A549 (cell line): Measurements from ENCODE around the gene FAM124B. TPM values are rescaled to one million over a fixed set of nuclear protein-coding genes. Genes with fewer than 3 reads are reported as not detected.

ENCODE experiments used
- ATAC-seq, 2 experiments: fragments of 200-7000 bp in 1 of 2; fragments of >200 bp in 1 of 2; cut with Nextera tagmentation in 1 of 2; cut with Tn5 transposase in 1 of 2; 3 replicates each; pipeline versions ENCODE4 v1.8.0 to v1.9.1; 2018 to 2020; ENCODE audit warnings: mild to moderate bottlenecking in 1 of 2, moderate library complexity in 1 of 2
- CTCF ChIA-PET: fragments of 300-600 bp; sonication (Branson Sonifier 250); formaldehyde crosslinking; extraction: SDS; loops from one replicate; lab custom pipeline; 2021; ENCODE audit warnings: antibody characterized with exemption, inconsistent platforms; lab: Yijun Ruan, JAX
- POLR2A ChIA-PET: fragments of 350-600 bp; formaldehyde crosslinking; extraction: SDS; loops from one replicate; lab custom pipeline; 2021; ENCODE audit warnings: antibody characterized with exemption, inconsistent platforms; lab: Yijun Ruan, JAX
- DNase-seq, 2 experiments: peaks; one replicate each; pipeline versions ENCODE4 v3.0.0 to v3.0.0-alpha.2; 2011 to 2016; ENCODE audit warnings: low read depth in 1 of 2, low spot score in 1 of 2
- FAIRE-seq: peaks from 2 replicates; lab custom pipeline; 2011; peaks lifted over from hg19 to GRCh38; lab: Jason Lieb, UNC
- H3K27ac ChIP-seq, 2 experiments: fragments of >200 bp; sonication (Bioruptor Twin); formaldehyde crosslinking; 3 replicates each; pipeline ENCODE4 v1.5.1; 2016 to 2017
- H3K4me1 ChIP-seq: fragments of >200 bp; sonication (Bioruptor Twin); formaldehyde crosslinking; 3 replicates; pipeline ENCODE4 v1.6.1; 2016
- H3K4me2 ChIP-seq: fragments of >200 bp; sonication (Bioruptor Twin); formaldehyde crosslinking; 3 replicates; pipeline ENCODE4 v1.6.1; 2016
- H3K4me3 ChIP-seq: fragments of >200 bp; sonication (Bioruptor Twin); formaldehyde crosslinking; 3 replicates; pipeline ENCODE4 v1.5.1; 2016
- H3K9me3 ChIP-seq: fragments of >200 bp; sonication (Bioruptor Twin); formaldehyde crosslinking; 3 replicates; pipeline ENCODE4 v1.6.1; 2016
- BHLHE40 ChIP-seq: IDR thresholded peaks from 2 replicates; pipeline ENCODE4 v1.6.1; 2012; ENCODE audit warnings: low read depth, low read length, inconsistent platforms
- CBX2 ChIP-seq: fragments of 200-600 bp; sonication (generic); IDR thresholded peaks from 2 replicates; pipeline ENCODE4 v1.6.1; 2016; ENCODE audit warnings: low read depth, mild to moderate bottlenecking, borderline replicate concordance
- CHD2 ChIP-seq: fragments of 150-350 bp; IDR thresholded peaks from 2 replicates; pipeline ENCODE4 v1.6.1; 2014; ENCODE audit warnings: low read length; ENCODE audit not compliant: partially characterized antibody
- EHF ChIP-seq: fragments of 250-450 bp; sonication (Bioruptor Pico); IDR thresholded peaks from 2 replicates; pipeline ENCODE4 v1.5.0; 2020; ENCODE audit warnings: mild to moderate bottlenecking
- EHMT2 ChIP-seq: fragments of 200-600 bp; sonication (generic); IDR thresholded peaks from 2 replicates; pipeline ENCODE4 v1.6.1; 2016; ENCODE audit warnings: antibody characterized with exemption, low read depth, mild to moderate bottlenecking, moderate library complexity
- ESRRA ChIP-seq: fragments of 150-350 bp; IDR thresholded peaks from 2 replicates; pipeline ENCODE4 v1.6.1; 2014; ENCODE audit warnings: mild to moderate bottlenecking, low read length, borderline replicate concordance
- GATA3 ChIP-seq: IDR thresholded peaks from 2 replicates; pipeline ENCODE4 v1.6.1; 2012; ENCODE audit warnings: borderline replicate concordance
- HOXA7 ChIP-seq: fragments of 250-450 bp; sonication (Bioruptor Pico); IDR thresholded peaks from 2 replicates; pipeline ENCODE4 v1.5.0; 2020; ENCODE audit warnings: mild to moderate bottlenecking, moderate library complexity
- HOXB5 ChIP-seq: fragments of 250-450 bp; sonication (Bioruptor Pico); IDR thresholded peaks from 2 replicates; pipeline ENCODE4 v1.5.0; 2020; ENCODE audit warnings: mild to moderate bottlenecking, moderate library complexity
- JUNB ChIP-seq: fragments of >200 bp; sonication (Bioruptor Twin); formaldehyde crosslinking; IDR thresholded peaks from 2 replicates; pipeline ENCODE4 v1.6.1; 2016
- KDM5A ChIP-seq: fragments of 200-600 bp; sonication (generic); IDR thresholded peaks from 2 replicates; pipeline ENCODE4 v1.6.1; 2016; ENCODE audit warnings: antibody characterized with exemption, mild to moderate bottlenecking
- MAFK ChIP-seq: fragments of 450-650 bp; IDR thresholded peaks from 2 replicates; pipeline ENCODE4 v1.6.1; 2014; ENCODE audit not compliant: partially characterized antibody
- MYC ChIP-seq: IDR thresholded peaks from 2 replicates; pipeline ENCODE4 v1.6.1; 2012; ENCODE audit warnings: mild to moderate bottlenecking, inconsistent platforms, low read length, improper control_type of control experiment, borderline replicate concordance
- NFE2L2 ChIP-seq: fragments of 150-350 bp; conservative IDR thresholded peaks from 2 replicates; pipeline ENCODE4 v1.6.1; 2014; ENCODE audit warnings: low read length
- POLR2A ChIP-seq: IDR thresholded peaks from 2 replicates; pipeline ENCODE4 v1.6.1; 2012; ENCODE audit warnings: mild to moderate bottlenecking, low read length
- RAD21 ChIP-seq, 2 experiments: fragments of >200 bp in 1 of 2; sonication (Bioruptor Twin) in 1 of 2; formaldehyde crosslinking in 1 of 2; IDR thresholded peaks in 1 of 2; conservative IDR thresholded peaks in 1 of 2; 2 replicates in 1 of 2; 3 replicates in 1 of 2; pipeline ENCODE4 v1.6.1; 2012 to 2018; ENCODE audit warnings: inconsistent platforms in 1 of 2
- RARB ChIP-seq: fragments of 250-450 bp; sonication (Bioruptor Pico); IDR thresholded peaks from 2 replicates; pipeline ENCODE4 v1.8.0; 2021; ENCODE audit warnings: mild to moderate bottlenecking, moderate library complexity
- RCOR1 ChIP-seq: fragments of 150-350 bp; IDR thresholded peaks from 2 replicates; pipeline ENCODE4 v1.6.1; 2014; ENCODE audit warnings: antibody characterized with exemption, low read length, low read depth
- TFCP2L1 ChIP-seq: fragments of 250-450 bp; sonication (Bioruptor Pico); IDR thresholded peaks from 2 replicates; pipeline ENCODE4 v1.5.0; 2021; ENCODE audit warnings: mild to moderate bottlenecking
- ZFP36 ChIP-seq: fragments of 450-650 bp; IDR thresholded peaks from 2 replicates; pipeline ENCODE4 v1.6.1; 2014; ENCODE audit warnings: borderline replicate concordance; ENCODE audit not compliant: partially characterized antibody
- ZNF302 ChIP-seq: fragments of 250-450 bp; sonication (Bioruptor Pico); IDR thresholded peaks from 2 replicates; pipeline ENCODE4 v1.9.0; 2021; ENCODE audit warnings: inconsistent platforms, mild to moderate bottlenecking, moderate library complexity
- WGBS: methylation state at CpG from one replicate; pipeline ENCODE4 v1.1.6; 2017; ENCODE audit errors: missing lambda C conversion rate; 5-methylcytosine and 5-hydroxymethylcytosine counted together
- polyA plus RNA-seq, 4 experiments: library from polyadenylated mRNA; depleted of rRNA in 3 of 4; stranded (reverse); fragments of >200 nt; fragmentation: RNase III in 1 of 4; extraction: RNeasy Plus Mini Kit Qiagen cat#74134 plus additional on column Dnase treatment in 1 of 4; gene quantifications; 2 replicates in 3 of 4; 3 replicates in 1 of 4; pipeline ENCODE4 v1.2.3, GENCODE V29; 2011 to 2017
- TF ChIP-seq, protein P1 (sequence below): fragments of >200 bp; sonication (Bioruptor Twin); formaldehyde crosslinking; IDR thresholded peaks from 2 replicates; pipeline ENCODE4 v1.6.1; 2016
- TF ChIP-seq, protein P2 (sequence below): IDR thresholded peaks from 2 replicates; pipeline ENCODE4 v1.6.1; 2012; ENCODE audit warnings: low read depth, borderline replicate concordance
- TF ChIP-seq, protein P3 (sequence below): fragments of 450-650 bp; IDR thresholded peaks from 2 replicates; pipeline ENCODE4 v1.6.1; 2014; ENCODE audit warnings: antibody characterized with exemption
- TF ChIP-seq, protein P4 (sequence below): IDR thresholded peaks from 2 replicates; pipeline ENCODE4 v1.6.1; 2012
- TF ChIP-seq, protein P5 (sequence below): IDR thresholded peaks from 2 replicates; pipeline ENCODE4 v1.6.1; 2012
- TF ChIP-seq, protein P6 (sequence below): fragments of 250-450 bp; sonication (Bioruptor Pico); IDR thresholded peaks from 2 replicates; pipeline ENCODE4 v1.5.0; 2020; ENCODE audit warnings: low read depth, mild to moderate bottlenecking, moderate library complexity
- TF ChIP-seq, protein P7 (sequence below): fragments of 150-350 bp; IDR thresholded peaks from 2 replicates; pipeline ENCODE4 v1.6.1; 2014; ENCODE audit warnings: low read depth, mild to moderate bottlenecking, low read length

FAM124B gene
- polyA plus RNA-seq, 2 of the 4 experiments (the other 2 are of a cell fraction), result not detected

DNA sequence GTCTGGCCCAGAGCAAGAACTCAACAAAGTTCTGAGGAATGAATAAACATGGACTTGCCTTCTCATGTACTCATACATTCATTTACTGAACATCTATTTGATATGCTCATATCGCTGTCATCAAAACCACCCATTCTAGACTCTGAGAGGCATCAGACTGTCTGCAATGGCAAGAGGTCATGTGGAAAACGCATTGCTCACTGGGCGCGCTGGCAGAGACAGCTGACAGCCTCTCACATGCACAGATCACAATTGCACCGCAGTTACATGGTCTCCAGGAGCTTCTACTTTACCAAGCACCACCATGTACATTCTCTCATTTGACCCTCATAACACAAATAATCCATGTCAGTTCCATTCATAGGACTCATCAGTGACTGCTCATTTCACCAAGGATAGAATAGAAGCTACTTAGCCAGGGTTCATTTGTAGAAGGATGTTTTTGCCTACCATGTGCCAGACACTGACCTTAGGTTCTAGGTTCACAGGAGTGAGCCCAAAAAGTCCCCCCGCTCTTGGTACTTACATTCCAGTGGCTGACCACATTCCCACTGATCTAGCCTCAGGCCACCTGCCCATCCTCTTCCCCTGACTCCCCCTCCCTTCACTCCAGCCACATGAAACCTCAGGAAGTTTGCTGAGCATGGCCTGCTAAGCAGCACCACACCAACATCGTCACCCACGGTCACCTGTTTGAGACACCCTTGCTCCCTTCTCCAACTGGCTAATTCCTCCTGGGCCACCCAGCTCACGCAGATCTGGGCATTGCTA lies 6.1 kb downstream of the FAM124B start:
- POLR2A ChIA-PET, result no interaction called here
- no peak for DNase-seq
- Histone ChIP-seq H3K27ac (no peak overlapping the region), H3K9me3 (no peaks in the 10 kb centered on the region), H3K4me3 (no peak overlapping the region), H3K4me1 (no peaks in the 10 kb centered on the region), H3K4me2 (no peak overlapping the region)
- ATAC-seq, result no peak
- 79% methylated on average over 9 of the region's 9 CpGs for WGBS
- CTCF ChIA-PET, result interaction anchor here (1.0 kb wide), 1 partner anchor 40 kb away, joined by 3 read pairs; no protein-coding TSS in a partner anchor
- TF ChIP-seq, protein P1, sequence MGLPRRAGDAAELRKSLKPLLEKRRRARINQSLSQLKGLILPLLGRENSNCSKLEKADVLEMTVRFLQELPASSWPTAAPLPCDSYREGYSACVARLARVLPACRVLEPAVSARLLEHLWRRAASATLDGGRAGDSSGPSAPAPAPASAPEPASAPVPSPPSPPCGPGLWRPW, result no peak
- TF ChIP-seq RARB (CRISPR knock-in tag) (no peak), RAD21 (conservative IDR thresholded peaks at IDR 0.05 in 1 of 2, IDR thresholded peaks at IDR 0.05 in 1 of 2) (no peak), ZNF302 (no peak), ESRRA (no peak), KDM5A (no peak), JUNB (no peak), GATA3 (no peak), BHLHE40 (no peak), HOXB5 (CRISPR knock-in tag) (no peak), POLR2A (no peak), TFCP2L1 (CRISPR knock-in tag) (no peak), ZFP36 (no peak), RCOR1 (no peak), EHF (CRISPR knock-in tag) (no peak), NFE2L2 (no peak), MAFK (no peak)
- TF ChIP-seq, protein P2, sequence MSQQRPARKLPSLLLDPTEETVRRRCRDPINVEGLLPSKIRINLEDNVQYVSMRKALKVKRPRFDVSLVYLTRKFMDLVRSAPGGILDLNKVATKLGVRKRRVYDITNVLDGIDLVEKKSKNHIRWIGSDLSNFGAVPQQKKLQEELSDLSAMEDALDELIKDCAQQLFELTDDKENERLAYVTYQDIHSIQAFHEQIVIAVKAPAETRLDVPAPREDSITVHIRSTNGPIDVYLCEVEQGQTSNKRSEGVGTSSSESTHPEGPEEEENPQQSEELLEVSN, result no peak
- TF ChIP-seq, protein P3, sequence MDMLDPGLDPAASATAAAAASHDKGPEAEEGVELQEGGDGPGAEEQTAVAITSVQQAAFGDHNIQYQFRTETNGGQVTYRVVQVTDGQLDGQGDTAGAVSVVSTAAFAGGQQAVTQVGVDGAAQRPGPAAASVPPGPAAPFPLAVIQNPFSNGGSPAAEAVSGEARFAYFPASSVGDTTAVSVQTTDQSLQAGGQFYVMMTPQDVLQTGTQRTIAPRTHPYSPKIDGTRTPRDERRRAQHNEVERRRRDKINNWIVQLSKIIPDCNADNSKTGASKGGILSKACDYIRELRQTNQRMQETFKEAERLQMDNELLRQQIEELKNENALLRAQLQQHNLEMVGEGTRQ, result no peak
- TF ChIP-seq, protein P4, sequence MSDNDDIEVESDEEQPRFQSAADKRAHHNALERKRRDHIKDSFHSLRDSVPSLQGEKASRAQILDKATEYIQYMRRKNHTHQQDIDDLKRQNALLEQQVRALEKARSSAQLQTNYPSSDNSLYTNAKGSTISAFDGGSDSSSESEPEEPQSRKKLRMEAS, result no peak
- no peak for FAIRE-seq

DNA sequence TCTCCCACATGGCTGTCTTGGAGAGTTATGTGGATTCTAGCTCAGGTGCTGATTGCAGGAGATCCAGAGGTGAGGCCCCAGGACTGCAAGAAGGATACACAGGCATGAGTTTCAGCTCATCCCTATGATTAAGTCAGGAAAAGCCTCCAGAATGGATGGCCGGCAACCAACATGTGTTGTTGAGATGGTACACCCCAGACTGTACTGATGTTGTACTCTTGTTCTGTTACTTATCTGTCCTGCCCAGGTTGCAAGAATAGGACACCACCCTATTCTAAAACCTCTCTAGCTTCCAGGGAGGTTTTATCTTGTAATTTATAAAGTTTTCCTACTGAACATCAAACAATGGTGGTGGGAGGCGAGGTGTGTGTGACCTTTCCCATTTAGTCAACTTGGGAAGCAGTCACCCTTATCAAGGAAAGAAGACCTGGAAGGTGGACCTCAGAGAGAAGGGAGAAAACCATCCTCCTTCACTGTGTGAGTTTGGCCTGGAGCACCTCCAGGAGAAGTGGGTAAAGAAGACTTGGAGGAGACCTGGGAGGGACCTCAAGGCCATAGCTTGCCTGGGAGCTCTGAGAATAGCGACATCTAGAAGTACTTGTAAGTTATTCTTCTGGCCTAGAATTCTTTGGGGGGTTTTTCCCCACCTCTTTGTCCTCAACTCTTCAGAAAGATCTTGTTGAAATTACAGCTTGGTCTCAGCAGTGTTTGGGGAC lies 8.6 kb downstream of the FAM124B start:
- no peak for FAIRE-seq
- CTCF ChIA-PET, result interaction anchor here (0.6 to 1.9 kb wide), 2 partner anchors 24 to 109 kb away, joined by 3 to 6 read pairs; no protein-coding TSS in a partner anchor
- TF ChIP-seq, protein P4, result no peak
- TF ChIP-seq, protein P5, sequence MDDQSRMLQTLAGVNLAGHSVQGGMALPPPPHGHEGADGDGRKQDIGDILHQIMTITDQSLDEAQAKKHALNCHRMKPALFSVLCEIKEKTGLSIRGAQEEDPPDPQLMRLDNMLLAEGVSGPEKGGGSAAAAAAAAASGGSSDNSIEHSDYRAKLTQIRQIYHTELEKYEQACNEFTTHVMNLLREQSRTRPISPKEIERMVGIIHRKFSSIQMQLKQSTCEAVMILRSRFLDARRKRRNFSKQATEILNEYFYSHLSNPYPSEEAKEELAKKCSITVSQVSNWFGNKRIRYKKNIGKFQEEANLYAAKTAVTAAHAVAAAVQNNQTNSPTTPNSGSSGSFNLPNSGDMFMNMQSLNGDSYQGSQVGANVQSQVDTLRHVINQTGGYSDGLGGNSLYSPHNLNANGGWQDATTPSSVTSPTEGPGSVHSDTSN, result no peak
- TF ChIP-seq CBX2 (no peak), HOXA7 (CRISPR knock-in tag) (no peak), EHMT2 (no peak), POLR2A (no peak), CHD2 (no peak), MYC (no peak), ESRRA (no peak)
- TF ChIP-seq, protein P6, sequence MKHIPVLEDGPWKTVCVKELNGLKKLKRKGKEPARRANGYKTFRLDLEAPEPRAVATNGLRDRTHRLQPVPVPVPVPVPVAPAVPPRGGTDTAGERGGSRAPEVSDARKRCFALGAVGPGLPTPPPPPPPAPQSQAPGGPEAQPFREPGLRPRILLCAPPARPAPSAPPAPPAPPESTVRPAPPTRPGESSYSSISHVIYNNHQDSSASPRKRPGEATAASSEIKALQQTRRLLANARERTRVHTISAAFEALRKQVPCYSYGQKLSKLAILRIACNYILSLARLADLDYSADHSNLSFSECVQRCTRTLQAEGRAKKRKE (CRISPR knock-in tag), result no peak
- TF ChIP-seq, protein P7, sequence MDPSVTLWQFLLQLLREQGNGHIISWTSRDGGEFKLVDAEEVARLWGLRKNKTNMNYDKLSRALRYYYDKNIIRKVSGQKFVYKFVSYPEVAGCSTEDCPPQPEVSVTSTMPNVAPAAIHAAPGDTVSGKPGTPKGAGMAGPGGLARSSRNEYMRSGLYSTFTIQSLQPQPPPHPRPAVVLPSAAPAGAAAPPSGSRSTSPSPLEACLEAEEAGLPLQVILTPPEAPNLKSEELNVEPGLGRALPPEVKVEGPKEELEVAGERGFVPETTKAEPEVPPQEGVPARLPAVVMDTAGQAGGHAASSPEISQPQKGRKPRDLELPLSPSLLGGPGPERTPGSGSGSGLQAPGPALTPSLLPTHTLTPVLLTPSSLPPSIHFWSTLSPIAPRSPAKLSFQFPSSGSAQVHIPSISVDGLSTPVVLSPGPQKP, result no peak
- TF ChIP-seq, protein P1, result no peak
- TF ChIP-seq, all 56 proteins: peak for 0
- ATAC-seq (no peak), DNase-seq (no peak)
- WGBS, result 62% methylated on average over 3 of the region's 3 CpGs
- Histone ChIP-seq H3K4me3 (no peak overlapping the region), H3K27ac (no peak overlapping the region), H3K4me1 (no peaks in the 10 kb centered on the region), H3K4me2 (no peak overlapping the region), H3K9me3 (no peaks in the 10 kb centered on the region)
- POLR2A ChIA-PET, result no interaction called here
